ENCODE results near the gene GFPT2.

The GFPT2 gene

GRCh38 chr5:180289433-180289832, 63.7 kb downstream of the GFPT2 start:
- TF ChIP-seq CTCF (IDR thresholded peaks at IDR 0.05; ENCODE audit: extremely low read depth, missing control alignments): no peak
- no peak for DNase-seq (ENCODE audit: low spot score)

- no peak for TF ChIP-seq CTCF (IDR thresholded peaks at IDR 0.05; ENCODE audit: extremely low read depth, missing control alignments)
- no peak for DNase-seq (ENCODE audit: low spot score)
Observed at GRCh38 chr5:180287868-180288267, 65.3 kb downstream of the GFPT2 start.

- TF ChIP-seq CTCF (IDR thresholded peaks at IDR 0.05; ENCODE audit: extremely low read depth, missing control alignments): no peak
- DNase-seq (ENCODE audit: low spot score): no peak
Observed at GRCh38 chr5:180287404-180287803, 65.7 kb downstream of the GFPT2 start.

- DNase-seq (ENCODE audit: low spot score): no peak
Observed at GRCh38 chr5:180284149-180284548, 69.0 kb downstream of the GFPT2 start.

GRCh38 chr5:180283026-180283615, 70.0 kb downstream of the GFPT2 start:
- DNase-seq (ENCODE audit: low spot score): no peak
- no peak for TF ChIP-seq CTCF (IDR thresholded peaks at IDR 0.05; ENCODE audit: extremely low read depth, missing control alignments)

More at GRCh38 chr5:180284149-180284548, 69.0 kb downstream of the GFPT2 start:
- no peak for TF ChIP-seq CTCF (IDR thresholded peaks at IDR 0.05; ENCODE audit: extremely low read depth, missing control alignments)

GRCh38 chr5:180282281-180282680, 70.9 kb downstream of the GFPT2 start:
- TF ChIP-seq CTCF (IDR thresholded peaks at IDR 0.05; ENCODE audit: extremely low read depth, missing control alignments): no peak
- DNase-seq (ENCODE audit: low spot score): no peak

- DNase-seq (ENCODE audit: low spot score): no peak
- TF ChIP-seq CTCF (IDR thresholded peaks at IDR 0.05; ENCODE audit: extremely low read depth, missing control alignments): no peak
Observed at GRCh38 chr5:180281706-180282105, 71.4 kb downstream of the GFPT2 start.
